ENCODE data around the gene CLPTM1. TPM values are rescaled to one million over a fixed set of nuclear protein-coding genes. Genes with fewer than 3 reads are reported as not detected.

CLPTM1 gene
- total RNA-seq, 1 experiment from 2014 or later = 102 TPM

DNA sequence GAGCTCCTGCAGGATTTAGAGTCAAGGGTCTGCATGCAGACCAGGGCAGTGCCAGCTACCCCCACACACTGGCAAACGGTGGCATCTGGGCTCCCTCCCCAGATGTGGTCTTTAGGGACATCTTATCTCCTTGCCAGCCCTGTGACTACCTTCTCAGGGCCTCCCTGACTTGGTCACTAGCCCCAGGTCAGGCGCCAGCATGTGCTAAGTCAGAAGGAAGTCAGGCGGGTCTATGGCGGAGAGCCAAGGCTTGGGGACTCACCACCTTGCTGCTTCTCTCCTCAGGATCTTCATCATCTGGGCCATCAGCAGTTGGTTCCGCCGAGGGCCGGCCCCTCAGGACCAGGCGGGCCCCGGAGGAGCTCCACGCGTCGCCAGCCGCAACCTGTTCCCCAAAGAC, 17.6 kb downstream of the CLPTM1 start:
- RAD21 ChIA-PET (ENCODE audit: low non-redundant PET in 1 of 2, low total read pairs in 2 of 2, uncharacterized antibody in 2 of 2, unreplicated experiment in 2 of 2) = no interaction called here
- no peak overlapping the region for H2AFZ ChIP-seq (ENCODE audit: low read depth, low read length, poor library complexity, severe bottlenecking)
- H3K9me2 ChIP-seq (ENCODE audit: insufficient read depth) = no peaks in the 10 kb centered on the region
- POLR2A ChIA-PET = no interaction called here
- no peak overlapping the region for H3K27ac ChIP-seq (ENCODE audit: low read depth, low read length)
- no peaks in the 10 kb centered on the region for H3K4me1 ChIP-seq (ENCODE audit: control insufficient read depth in 1 of 2, insufficient read depth in 2 of 2, low read length in 2 of 2)
- no peaks in the 10 kb centered on the region for H3K27me3 ChIP-seq (ENCODE audit: insufficient read depth, low read length)
- DNase-seq (ENCODE audit: low read depth, low spot score) (no peak), ATAC-seq (no peak)
- CTCF ChIA-PET = no interaction called here
- BruUV-seq (replicated peaks) = no TSS peak
- 0 out of 2 replicates have a peak, but pooled peaks cover 3% of the 10 kb centered on the region for H3K79me2 ChIP-seq (ENCODE audit: insufficient read depth, low read length)
- intact Hi-C loops (cut with micrococcal nuclease) = no loop called here
- TF ChIP-seq ZBTB33 (IDR thresholded peaks at IDR 0.05; ENCODE audit: extremely low read depth, insufficient replicate concordance, low read length) (no peak), POLR2A (IDR thresholded peaks at IDR 0.05; ENCODE audit: borderline replicate concordance, extremely low read depth, insufficient read depth, insufficient read length) (no peak), EGR1 (IDR thresholded peaks at IDR 0.05; ENCODE audit: low read depth) (no peak), CTCF (IDR thresholded peaks at IDR 0.05 in 2 of 3, conservative IDR thresholded peaks at IDR 0.05 in 1 of 3; ENCODE audit: borderline replicate concordance in 1 of 3, insufficient read depth in 1 of 3, low read depth in 2 of 3, low read length in 2 of 3) (no peak), RAD21 (IDR thresholded peaks at IDR 0.05; ENCODE audit: low read depth) (no peak)
- no peak overlapping the region for H3K4me2 ChIP-seq (ENCODE audit: low read length)
- H3K4me3 ChIP-seq (replicated peaks in 1 of 2; ENCODE audit: low read depth in 1 of 2, low read length in 2 of 2) = no peak overlapping the region
- no peaks in the 10 kb centered on the region for H4K20me1 ChIP-seq (ENCODE audit: insufficient read depth)
- no peaks in the 10 kb centered on the region for H3K9me3 ChIP-seq (ENCODE audit: control insufficient read depth in 1 of 2, insufficient read depth in 1 of 2, low read depth in 1 of 2, low read length in 2 of 2)
- no peak overlapping the region for H3K9ac ChIP-seq (ENCODE audit: low read length)
- H3K36me3 ChIP-seq (ENCODE audit: control insufficient read depth in 1 of 2, insufficient read depth in 2 of 2, low read length in 2 of 2) = peaks cover 36% of the 10 kb centered on the region in 2 experiments; a peak in 3 of 4 replicates
